Activated CD4-positive, CD25-positive, alpha-beta regulatory T cell treated with anti-CD3 and anti-CD28 coated beads, Interleukin-2, amount 50 U/mL, for 72 hours (primary cell): ENCODE data around the gene CBX8.
A peak's percentile ranks its signal among the peaks of the same experiment; 100 is the strongest.

Experiments
- DNase-seq: peaks from one replicate; pipeline ENCODE4 v3.0.0; 2021

Gene CBX8

DNA sequence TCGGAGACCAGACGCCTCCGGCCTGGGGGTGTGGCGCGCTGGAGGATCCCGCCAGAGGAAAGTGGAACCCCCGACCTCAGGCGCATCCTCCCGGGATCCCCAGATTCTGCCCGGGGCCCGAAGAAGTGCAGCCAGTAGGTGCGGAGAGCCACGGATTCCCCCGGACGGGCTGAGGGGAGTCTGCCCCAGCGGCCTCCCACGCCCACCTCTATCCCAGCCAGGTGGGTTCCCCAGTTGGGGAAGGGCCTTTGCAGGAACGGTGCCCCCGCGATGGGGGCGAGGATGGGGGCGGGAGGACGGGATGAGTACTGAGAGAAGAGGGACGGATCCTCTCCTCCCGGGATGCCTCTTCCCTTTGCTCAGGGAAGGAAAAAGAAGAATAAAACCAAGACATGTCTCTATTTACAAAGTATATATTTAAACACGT is 5.1 kb downstream of the CBX8 start:
- DNase-seq = no peak

GRCh38 chr17:79790805-79791734 is 5.8 kb downstream of the CBX8 start:
- DNase-seq = no peak

- no peak for DNase-seq
Observed at GRCh38 chr17:79789943-79790804, 6.7 kb downstream of the CBX8 start.

DNA sequence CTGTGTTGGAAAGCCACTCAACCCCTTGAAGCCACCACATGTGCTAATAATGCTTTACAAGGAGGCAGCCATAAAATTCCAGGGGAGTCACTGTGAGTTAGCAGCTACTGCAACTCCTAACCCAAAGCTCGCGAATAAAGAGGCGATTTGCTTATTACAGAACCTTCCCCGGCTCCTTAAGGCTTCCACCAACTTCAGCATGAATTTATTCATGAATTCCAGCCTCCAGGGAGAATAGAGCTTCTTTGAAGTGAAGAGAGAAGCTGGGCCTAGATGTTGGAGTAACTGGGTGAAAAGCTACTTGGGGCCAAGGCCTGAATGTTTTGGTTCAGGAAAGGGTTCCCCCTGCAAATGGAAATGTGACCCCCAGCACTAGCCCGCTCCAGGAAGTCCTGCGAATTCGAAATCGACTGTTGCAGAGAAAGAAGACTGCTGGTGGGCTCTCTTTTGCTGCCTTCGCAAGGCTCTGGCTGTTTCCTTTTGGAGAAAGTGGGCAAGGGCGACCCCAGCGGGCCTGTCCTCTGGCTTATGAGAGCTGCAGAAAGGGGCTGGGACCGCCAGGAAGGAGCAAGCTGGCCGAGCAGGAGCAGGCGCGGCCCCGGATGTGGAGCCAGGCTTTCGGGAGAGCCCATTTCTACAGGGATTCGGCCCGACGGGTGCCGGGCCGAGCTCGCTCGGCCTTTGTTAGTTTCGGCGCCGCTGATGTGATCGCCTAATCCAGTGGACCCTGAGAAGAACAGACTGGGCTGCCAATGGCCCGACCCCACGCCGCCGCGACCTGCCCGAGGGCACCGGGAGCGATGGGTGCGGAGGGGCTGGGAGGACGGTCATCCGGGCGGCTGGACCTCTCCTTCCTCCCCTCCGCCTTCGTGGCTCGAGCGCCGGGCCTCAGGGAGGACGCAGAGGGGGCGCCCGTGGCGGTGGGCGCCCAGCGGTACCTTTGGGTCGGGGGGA is 7.6 kb downstream of the CBX8 start:
- DNase-seq = no peak

- DNase-seq = no peak
Observed at GRCh38 chr17:79788455-79788854, 8.4 kb downstream of the CBX8 start.

GRCh38 chr17:79786930-79787643 is 9.8 kb downstream of the CBX8 start:
- DNase-seq = no peak

GRCh38 chr17:79785900-79786810 is 10.7 kb downstream of the CBX8 start:
- DNase-seq = no peak

- no peak for DNase-seq
Observed at GRCh38 chr17:79785017-79785899, 11.6 kb downstream of the CBX8 start.

DNA sequence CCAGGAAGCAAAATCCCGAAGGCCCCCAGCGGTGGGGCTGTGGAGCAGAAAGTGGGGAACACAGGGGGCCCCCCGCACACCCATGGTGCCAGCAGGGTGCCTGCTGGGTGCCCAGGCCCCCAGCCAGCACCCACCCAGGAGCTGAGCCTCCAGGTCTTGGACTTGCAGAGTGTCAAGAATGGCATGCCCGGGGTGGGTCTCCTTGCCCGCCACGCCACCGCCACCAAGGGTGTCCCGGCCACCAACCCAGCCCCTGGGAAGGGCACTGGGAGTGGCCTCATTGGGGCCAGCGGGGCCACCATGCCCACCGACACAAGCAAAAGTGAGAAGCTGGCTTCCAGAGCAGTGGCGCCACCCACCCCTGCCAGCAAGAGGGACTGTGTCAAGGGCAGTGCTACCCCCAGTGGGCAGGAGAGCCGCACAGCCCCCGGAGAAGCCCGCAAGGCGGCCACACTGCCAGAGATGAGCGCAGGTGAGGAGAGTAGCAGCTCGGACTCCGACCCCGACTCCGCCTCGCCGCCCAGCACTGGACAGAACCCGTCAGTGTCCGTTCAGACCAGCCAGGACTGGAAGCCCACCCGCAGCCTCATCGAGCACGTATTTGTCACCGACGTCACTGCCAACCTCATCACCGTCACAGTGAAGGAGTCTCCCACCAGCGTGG is 12.4 kb downstream of the CBX8 start:
- DNase-seq = no peak

DNA sequence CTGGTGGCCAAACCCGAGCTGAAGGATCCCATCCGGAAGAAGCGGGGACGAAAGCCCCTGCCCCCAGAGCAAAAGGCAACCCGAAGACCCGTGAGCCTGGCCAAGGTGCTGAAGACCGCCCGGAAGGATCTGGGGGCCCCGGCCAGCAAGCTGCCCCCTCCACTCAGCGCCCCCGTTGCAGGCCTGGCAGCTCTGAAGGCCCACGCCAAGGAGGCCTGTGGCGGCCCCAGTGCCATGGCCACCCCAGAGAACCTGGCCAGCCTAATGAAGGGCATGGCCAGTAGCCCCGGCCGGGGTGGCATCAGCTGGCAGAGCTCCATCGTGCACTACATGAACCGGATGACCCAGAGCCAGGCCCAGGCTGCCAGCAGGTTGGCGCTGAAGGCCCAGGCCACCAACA is 13.0 kb downstream of the CBX8 start:
- DNase-seq = no peak

GRCh38 chr17:79781736-79782575 is 14.9 kb downstream of the CBX8 start:
- DNase-seq = no peak

DNA sequence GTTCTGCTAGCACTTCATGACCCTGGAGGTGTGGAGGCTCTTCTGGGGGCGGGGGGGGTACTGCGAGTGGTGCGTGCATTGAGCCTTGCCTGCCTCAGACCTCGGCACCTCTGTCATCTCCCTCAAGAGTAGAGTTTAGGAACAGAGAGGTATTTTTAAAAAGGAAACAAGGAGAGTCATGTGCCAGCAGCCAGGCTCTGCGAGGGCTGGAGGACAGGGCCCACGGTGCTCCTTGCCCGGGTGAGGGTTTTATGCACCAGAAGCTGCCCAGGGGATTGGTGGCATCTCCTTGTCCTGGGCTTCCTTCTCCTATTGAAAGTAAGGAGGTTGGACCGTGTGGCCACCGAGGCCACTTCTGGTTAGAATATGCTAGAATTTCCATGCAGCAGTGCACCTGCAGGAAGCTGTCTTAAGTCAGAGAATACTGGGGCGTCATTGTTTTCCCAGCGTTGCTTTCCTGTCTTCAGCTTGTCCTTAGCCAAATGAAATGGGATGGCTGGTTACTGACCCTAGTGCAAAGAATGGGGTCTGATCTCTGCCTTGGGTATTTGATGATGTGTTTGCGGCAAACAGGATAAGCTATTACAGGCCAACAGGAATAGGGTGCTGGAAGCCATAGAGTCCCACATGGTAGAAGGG is 15.7 kb downstream of the CBX8 start:
- no peak for DNase-seq

DNA sequence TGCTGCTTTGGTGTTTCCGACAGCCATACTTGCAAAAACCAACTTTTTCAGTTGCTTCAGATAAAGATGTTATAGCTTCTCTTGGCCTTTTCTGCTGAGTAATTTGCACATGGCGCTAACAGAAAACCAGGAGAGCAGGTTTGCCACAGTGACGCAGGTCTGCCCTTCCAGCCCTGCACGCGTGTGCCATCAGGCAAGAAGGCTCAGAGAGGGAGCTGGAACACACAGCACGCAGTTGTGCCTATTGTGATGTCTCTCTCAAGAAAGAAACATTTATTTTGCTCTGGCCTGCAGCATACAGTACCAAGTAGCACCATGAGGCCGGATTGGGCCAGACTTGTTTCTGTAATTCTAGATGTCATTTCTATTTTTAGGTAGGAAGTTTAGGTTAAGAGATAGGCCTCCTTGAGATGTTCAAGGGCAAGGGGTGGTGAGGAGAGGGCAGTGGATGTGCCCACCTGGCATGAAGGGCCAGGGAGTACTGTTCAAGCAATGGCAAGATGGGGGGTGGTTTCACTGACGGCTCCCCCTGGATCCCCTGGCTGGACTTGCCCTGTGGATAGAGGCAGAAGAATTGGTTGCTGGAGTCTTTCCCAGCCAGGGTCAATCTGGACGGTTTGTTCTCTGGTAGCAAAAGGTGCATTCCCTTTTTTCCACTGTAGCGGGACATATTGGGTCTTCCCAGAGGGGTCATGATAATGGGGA is 17.1 kb downstream of the CBX8 start:
- DNase-seq = no peak

- DNase-seq = no peak
Observed at GRCh38 chr17:79779084-79779529, 17.8 kb downstream of the CBX8 start.

- DNase-seq = no peak
Observed at GRCh38 chr17:79778504-79779083, 18.3 kb downstream of the CBX8 start.

- DNase-seq = peak; percentile 88
Observed at GRCh38 chr17:79777894-79778503, 18.9 kb downstream of the CBX8 start, which contains the start of gene CBX2. Gene CBX2 (plus strand): TSS chr17:79778148. CDS start chr17:79778236, 88 bp downstream.
